GM12875 (cell line): ENCODE data around the gene AVL9.
"Not testable (repeated sequence)": the region's sequence is repeated elsewhere in the genome, so short reads cannot be mapped to it uniquely, and the experiment has no call there.

Experiments used
- H3K4me3 ChIP-seq: one replicate; pipeline ENCODE4 v1.5.1; 2011; ENCODE audit warnings: low read depth, low read length, control low read depth
- TF ChIP-seq, protein P1 (sequence below): IDR thresholded peaks from 2 replicates; pipeline ENCODE4 v1.5.1; 2011; ENCODE audit warnings: low read depth, mild to moderate bottlenecking, control low read depth, inconsistent platforms, low read length, moderate library complexity, borderline replicate concordance; ENCODE audit not compliant: insufficient read depth

AVL9 gene

DNA sequence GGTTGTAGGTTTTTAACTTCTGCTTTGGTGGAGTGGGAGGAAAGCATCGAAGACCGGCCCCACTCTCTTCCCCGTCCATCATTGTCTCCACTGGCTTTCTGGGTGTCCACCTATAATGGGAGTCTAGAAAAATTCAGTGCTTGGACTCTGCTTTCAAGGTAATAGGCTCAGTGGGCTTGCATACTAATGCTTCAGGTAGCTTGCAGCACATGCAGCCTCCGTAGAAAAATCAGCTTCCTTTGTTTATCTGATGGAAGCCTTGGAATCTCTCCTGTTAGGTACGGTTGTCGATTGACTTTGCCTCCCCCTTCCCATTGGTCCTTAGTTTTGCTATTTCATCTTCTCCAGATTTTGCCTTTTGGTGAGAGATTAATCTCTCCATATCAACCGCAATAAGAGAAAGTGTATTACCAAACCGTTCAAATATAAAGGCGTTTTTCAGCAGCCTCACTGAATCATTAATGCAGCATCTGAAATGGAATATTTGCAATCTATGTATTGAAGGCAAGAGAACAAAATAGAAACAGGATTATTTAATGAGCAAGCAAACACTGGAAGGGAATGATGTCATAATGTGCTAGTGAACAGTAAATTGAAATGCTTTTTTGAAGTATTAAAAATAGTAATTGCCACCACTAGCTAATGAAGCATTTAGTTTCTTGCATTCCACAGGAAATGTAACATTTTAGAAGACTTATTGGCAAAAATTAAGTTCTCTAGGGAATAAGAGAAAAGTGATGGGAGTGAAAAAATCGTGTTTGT lies 944 bp downstream of the AVL9 start:
- TF ChIP-seq, protein P1, sequence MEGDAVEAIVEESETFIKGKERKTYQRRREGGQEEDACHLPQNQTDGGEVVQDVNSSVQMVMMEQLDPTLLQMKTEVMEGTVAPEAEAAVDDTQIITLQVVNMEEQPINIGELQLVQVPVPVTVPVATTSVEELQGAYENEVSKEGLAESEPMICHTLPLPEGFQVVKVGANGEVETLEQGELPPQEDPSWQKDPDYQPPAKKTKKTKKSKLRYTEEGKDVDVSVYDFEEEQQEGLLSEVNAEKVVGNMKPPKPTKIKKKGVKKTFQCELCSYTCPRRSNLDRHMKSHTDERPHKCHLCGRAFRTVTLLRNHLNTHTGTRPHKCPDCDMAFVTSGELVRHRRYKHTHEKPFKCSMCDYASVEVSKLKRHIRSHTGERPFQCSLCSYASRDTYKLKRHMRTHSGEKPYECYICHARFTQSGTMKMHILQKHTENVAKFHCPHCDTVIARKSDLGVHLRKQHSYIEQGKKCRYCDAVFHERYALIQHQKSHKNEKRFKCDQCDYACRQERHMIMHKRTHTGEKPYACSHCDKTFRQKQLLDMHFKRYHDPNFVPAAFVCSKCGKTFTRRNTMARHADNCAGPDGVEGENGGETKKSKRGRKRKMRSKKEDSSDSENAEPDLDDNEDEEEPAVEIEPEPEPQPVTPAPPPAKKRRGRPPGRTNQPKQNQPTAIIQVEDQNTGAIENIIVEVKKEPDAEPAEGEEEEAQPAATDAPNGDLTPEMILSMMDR, result no peak
- peak overlapping the region; percentile 97 for H3K4me3 ChIP-seq

DNA sequence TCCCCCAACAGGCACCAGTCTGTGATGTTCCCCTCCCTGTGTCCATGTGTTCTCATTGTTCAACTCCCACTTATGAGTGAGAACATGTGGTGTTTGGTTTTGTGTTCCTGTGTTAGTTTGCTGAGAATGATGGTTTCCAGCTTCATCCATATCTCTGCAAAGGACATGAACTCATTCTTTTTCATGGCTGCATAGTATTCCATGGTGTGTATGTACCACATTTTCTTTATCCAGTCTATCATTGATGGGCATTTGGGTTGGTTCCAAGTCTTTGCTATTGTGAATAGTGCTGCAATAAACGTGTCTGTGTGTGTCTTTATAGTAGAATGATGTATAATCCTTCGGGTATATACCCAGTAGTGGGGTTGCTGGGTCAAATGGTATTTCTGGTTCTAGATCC lies 4.5 kb downstream of the AVL9 start:
- not testable (repeated sequence) for H3K4me3 ChIP-seq

DNA sequence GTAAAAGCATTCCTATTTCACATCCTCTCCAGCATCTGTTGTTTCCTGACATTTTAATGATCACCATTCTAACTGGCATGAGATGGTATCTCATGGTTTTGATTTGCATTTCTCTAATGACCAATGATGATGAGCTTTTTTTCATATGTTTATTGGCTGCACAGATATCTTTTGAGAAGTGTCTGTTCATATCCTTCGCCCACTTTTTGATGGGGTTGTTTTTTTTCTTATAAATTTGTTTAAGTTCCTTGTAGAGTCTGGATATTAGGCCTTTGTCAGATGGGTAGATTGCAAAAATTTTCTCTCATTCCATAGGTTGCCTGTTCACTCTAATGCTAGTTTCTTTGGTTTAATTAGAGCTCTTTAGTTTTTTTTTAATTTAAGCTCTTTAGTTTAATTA lies 4.9 kb downstream of the AVL9 start:
- not testable (repeated sequence) for H3K4me3 ChIP-seq

DNA sequence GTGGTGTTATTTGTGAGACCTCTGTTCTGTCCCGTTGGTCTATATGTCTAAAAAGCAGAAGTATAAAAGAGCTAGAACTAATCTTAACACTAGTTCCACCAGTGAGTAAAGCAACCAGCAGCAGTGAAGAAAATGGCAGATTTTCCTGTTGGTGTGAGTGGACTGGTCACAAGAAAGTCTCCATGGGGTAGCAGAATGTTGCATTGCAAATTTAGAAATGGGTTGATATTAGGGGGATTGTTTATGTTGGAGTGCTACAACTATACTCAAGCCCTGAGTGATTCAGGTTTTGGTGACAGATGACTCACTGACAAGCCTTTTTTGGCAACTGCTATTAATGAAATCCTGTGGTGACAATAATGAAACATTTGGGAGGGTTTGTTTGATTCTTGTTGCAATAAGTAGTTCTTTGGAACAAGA lies 5.6 kb downstream of the AVL9 start:
- TF ChIP-seq, protein P1, result no peak
- peak overlapping the region; percentile 2 for H3K4me3 ChIP-seq

DNA sequence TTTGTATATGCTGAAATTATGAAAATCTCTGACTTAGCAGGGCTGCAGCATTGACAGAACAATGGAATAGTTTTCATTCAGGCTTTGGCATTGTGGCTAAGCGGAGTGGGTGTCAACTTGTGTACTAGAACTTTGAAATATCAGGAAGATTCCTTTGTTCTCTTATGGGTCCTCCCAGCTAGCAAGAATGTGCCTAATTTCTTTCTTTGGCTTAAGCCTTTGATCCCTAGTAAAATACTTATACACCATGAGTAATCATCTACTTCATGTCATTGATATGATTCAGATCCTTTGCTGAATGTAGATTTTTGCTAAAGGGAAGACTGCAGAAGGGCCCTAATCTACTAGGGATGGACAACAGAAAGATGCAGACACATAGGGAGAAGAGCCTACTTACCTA lies 6.2 kb downstream of the AVL9 start:
- no peak overlapping the region for H3K4me3 ChIP-seq
- TF ChIP-seq, protein P1, result no peak

DNA sequence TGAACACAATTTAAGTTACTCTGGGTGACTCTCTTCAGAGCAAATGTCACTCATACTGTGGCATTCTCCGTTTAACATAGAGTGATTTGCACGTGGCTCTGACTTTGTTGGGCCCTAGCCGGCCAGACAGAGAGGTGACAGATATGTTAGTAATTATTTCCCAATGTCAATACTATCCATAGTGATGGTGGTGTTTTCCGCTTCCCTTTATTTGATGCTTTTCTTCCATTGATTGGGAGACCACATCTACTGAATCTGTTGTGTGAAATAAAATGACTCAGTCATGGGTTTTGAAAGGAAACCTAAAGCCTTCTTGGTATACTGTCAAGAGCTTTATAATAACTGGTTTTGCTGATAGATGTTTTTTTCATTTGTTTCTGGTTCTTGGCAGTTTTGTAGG lies 7.4 kb downstream of the AVL9 start:
- H3K4me3 ChIP-seq, result no peak overlapping the region
- TF ChIP-seq, protein P1, result no peak

DNA sequence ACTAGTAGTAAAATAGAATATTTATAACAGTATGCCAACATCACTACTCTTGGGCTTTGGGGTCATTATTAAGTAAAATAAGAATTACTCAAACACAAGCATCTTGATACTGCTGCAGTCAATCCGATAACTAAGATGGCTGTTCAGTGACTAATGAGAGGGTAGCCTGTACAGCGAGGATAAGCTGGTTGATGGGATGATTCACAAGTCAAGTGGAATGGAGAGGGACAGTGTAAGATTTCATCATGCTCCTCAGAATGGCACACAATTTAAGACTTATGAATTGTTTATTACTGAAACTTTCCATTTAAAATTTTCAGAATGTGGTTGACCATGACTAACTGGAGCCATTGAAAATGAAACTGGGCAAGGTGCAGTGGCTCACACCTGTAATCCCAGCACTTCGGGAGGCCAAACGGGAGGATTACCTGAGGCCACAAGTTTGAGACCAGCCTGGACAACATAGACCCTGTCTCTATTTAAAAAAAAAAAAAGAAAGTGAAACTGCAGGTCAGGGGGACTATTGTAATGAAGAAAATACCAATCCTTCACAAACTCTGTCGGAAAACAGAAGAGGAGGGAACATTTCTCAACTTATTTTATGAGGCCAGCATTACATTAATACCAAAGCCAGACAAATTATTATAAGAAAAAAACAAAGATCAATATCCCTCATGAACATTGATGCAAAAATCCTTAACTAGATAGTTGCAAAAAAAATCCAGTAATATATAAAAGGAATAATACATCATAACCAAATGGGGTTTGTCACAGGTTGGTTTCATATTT lies 11.2 kb downstream of the AVL9 start:
- no peak overlapping the region for H3K4me3 ChIP-seq
- TF ChIP-seq, protein P1, result no peak

DNA sequence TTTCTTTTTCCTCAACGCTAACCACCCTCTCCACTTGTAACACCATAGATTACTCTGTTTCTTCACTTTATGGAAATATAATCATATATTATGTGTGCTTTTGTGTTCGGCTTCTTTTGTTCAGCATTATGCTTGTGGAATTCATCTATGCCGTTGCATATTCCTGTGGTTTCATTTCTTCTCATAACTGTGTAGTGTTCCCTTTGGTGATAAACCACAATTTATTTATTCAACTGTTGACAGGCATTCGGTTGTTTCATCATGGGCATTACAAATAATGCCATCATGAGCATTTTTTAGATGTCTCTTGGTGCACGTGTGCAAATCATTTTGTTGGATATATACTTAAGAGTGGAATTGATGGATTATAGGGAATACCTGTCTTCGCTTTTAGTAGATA lies 12.1 kb downstream of the AVL9 start:
- no peak overlapping the region for H3K4me3 ChIP-seq
- TF ChIP-seq, protein P1, result no peak
